Spleen (tissue), 7 donors: ENCODE data around the gene CCHCR1.
"Not testable (repeated sequence)": the region's sequence is repeated elsewhere in the genome, so short reads cannot be mapped to it uniquely, and the experiment has no call there.

ENCODE experiments used
- POLR2A ChIP-seq, 3 donors: fragments of 450-650 bp; IDR thresholded peaks; one replicate each; pipeline ENCODE4 v1.5.1; 2017; ENCODE audit warnings: antibody characterized with exemption in 3 of 3, mild to moderate bottlenecking in 1 of 3
- TF ChIP-seq, protein P1 (sequence below), 11 experiments: fragments of 200-600 bp in 7 of 11; fragments of 450-650 bp in 4 of 11; sonication (generic) in 4 of 11; IDR thresholded peaks in 8 of 11; conservative IDR thresholded peaks in 3 of 11; 1 replicate in 7 of 11; 2 replicates in 4 of 11; pipeline versions ENCODE4 v1.4.0 to v1.8.0; 2016 to 2021; ENCODE audit warnings: antibody characterized with exemption in 11 of 11, inconsistent platforms in 4 of 11, mild to moderate bottlenecking in 1 of 11
- donor health status: DM: no; HTN: no; CAD: no; lungs with moderate emphysema.
- donor health status: DM: no; HTN: no; CAD: no.
- donor health status: DM: no; HTN: no; CAD: no.

DNA sequence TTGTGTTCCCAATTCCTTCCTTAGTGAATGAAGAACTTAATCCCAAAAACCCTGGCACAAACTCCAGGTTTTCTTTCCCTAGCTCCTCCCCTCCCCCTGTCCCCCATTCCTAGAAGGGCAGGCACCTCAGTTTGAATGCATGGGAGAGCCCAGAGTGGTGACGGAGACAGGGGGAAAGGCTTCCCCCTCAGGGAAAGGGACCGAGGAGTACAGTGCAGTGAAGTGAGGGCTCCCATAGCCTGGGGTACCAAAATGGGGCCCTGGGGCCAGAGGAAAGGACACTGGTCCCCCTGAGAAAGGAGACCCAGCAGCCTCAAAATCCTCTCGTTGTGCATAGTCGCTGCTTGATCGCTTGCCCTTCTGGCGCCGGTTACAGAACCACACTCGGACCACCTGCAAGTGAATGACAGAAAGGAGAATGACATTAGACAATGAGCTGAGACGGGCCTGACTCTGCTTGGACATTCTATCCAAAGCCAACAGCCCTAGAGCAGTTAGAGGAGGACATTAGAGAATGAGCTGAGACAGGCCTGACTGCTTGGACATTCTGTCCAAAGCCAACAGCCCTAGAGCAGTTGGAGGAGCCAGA lies 7.0 kb upstream of the CCHCR1 start:
- TF ChIP-seq, protein P1, sequence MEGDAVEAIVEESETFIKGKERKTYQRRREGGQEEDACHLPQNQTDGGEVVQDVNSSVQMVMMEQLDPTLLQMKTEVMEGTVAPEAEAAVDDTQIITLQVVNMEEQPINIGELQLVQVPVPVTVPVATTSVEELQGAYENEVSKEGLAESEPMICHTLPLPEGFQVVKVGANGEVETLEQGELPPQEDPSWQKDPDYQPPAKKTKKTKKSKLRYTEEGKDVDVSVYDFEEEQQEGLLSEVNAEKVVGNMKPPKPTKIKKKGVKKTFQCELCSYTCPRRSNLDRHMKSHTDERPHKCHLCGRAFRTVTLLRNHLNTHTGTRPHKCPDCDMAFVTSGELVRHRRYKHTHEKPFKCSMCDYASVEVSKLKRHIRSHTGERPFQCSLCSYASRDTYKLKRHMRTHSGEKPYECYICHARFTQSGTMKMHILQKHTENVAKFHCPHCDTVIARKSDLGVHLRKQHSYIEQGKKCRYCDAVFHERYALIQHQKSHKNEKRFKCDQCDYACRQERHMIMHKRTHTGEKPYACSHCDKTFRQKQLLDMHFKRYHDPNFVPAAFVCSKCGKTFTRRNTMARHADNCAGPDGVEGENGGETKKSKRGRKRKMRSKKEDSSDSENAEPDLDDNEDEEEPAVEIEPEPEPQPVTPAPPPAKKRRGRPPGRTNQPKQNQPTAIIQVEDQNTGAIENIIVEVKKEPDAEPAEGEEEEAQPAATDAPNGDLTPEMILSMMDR (IDR thresholded peaks at IDR 0.05 in 8 of 11, conservative IDR thresholded peaks at IDR 0.05 in 3 of 11), result not testable (repeated sequence)
- TF ChIP-seq POLR2A (IDR thresholded peaks at IDR 0.05), result not testable (repeated sequence)
